Measurements from ENCODE around the gene RNF227.

DNA sequence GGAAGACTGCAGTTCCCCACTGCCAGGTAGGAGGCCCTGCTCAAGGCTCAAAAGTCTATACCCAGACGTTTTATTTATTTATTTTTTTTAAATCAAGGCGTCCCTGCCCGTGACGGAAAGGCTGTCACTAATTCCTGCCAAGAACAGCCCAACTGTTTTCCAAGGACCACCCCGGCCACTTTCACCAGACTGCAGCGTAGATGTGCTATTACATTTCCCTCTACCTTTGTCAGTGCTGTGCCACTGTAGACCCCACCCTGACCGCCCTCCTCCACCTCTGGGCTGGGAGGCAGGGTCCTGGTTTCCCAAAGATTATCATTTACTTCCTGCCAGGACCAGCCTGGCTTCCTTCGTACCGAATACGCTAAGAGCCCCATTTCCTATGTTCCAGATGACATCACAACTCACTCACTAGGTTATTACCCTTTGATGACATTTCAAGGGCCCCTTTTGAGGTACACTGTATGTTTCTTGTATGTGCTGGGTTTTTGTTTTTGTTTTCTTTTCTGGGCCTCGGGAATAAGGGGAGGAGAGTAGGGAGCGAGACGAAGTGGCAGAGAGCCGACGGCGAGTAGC is 6.3 kb upstream of the RNF227 start:
- TF ChIP-seq, protein P1, sequence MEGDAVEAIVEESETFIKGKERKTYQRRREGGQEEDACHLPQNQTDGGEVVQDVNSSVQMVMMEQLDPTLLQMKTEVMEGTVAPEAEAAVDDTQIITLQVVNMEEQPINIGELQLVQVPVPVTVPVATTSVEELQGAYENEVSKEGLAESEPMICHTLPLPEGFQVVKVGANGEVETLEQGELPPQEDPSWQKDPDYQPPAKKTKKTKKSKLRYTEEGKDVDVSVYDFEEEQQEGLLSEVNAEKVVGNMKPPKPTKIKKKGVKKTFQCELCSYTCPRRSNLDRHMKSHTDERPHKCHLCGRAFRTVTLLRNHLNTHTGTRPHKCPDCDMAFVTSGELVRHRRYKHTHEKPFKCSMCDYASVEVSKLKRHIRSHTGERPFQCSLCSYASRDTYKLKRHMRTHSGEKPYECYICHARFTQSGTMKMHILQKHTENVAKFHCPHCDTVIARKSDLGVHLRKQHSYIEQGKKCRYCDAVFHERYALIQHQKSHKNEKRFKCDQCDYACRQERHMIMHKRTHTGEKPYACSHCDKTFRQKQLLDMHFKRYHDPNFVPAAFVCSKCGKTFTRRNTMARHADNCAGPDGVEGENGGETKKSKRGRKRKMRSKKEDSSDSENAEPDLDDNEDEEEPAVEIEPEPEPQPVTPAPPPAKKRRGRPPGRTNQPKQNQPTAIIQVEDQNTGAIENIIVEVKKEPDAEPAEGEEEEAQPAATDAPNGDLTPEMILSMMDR (IDR thresholded peaks at IDR 0.05; ENCODE audit: low read depth, low read length): no peak
- no peak for TF ChIP-seq POLR2A (IDR thresholded peaks at IDR 0.05; ENCODE audit: extremely low read depth, insufficient read length)

Measured in NB4 (cell line).